ENCODE data around the gene IKZF1. TPM values are rescaled to one million over a fixed set of nuclear protein-coding genes. Genes with fewer than 3 reads are reported as not detected.

IKZF1 gene
- total RNA-seq, 6 donors from 2014 or later = 33.8 to 65.1 (median 49.8) TPM

DNA sequence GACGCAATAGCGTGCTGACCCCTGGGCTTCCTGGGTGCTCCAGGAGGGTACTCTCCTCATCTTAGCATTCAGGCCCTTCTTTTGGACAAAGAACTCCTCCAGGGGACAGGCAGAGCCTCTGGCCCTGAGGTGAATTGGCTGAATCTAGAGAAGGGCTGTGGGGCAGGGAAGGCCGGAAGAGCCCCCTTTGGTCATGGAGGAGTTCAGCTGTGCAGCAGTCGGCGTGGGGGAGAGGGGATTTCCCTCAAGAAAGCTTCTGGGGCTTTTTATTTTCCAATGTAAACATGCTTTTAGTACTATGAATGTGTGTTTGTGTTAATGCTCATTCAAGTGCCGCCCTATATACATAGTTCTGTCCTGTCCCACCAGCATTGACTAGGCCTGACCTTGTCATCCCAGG, 106.8 kb downstream of the IKZF1 start:
- Histone ChIP-seq H3K27ac (no peak overlapping the region), H3K27me3 (no peaks in the 10 kb centered on the region), H3K36me3 (no peaks in the 10 kb centered on the region), H3K4me3 (no peak overlapping the region), H3K9me3 (no peaks in the 10 kb centered on the region), H3K4me1 (peaks cover 0 to 5% (median 2%) of the 10 kb centered on the region in 4 donors)
- ATAC-seq (ENCODE audit: low FRiP score in 2 of 2) = no peak
- TF ChIP-seq POLR2AphosphoS5 (IDR thresholded peaks at IDR 0.05) = no peak
- no peak for TF ChIP-seq POLR2A (IDR thresholded peaks at IDR 0.05)
- no peak for TF ChIP-seq EP300 (IDR thresholded peaks at IDR 0.05)
- TF ChIP-seq, protein P1, sequence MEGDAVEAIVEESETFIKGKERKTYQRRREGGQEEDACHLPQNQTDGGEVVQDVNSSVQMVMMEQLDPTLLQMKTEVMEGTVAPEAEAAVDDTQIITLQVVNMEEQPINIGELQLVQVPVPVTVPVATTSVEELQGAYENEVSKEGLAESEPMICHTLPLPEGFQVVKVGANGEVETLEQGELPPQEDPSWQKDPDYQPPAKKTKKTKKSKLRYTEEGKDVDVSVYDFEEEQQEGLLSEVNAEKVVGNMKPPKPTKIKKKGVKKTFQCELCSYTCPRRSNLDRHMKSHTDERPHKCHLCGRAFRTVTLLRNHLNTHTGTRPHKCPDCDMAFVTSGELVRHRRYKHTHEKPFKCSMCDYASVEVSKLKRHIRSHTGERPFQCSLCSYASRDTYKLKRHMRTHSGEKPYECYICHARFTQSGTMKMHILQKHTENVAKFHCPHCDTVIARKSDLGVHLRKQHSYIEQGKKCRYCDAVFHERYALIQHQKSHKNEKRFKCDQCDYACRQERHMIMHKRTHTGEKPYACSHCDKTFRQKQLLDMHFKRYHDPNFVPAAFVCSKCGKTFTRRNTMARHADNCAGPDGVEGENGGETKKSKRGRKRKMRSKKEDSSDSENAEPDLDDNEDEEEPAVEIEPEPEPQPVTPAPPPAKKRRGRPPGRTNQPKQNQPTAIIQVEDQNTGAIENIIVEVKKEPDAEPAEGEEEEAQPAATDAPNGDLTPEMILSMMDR (IDR thresholded peaks at IDR 0.05) = no peak
- DNase-seq = no peak
- 84 to 88% methylated on average over 5 to 6 of the region's 6 CpGs for WGBS, 2 donors

DNA sequence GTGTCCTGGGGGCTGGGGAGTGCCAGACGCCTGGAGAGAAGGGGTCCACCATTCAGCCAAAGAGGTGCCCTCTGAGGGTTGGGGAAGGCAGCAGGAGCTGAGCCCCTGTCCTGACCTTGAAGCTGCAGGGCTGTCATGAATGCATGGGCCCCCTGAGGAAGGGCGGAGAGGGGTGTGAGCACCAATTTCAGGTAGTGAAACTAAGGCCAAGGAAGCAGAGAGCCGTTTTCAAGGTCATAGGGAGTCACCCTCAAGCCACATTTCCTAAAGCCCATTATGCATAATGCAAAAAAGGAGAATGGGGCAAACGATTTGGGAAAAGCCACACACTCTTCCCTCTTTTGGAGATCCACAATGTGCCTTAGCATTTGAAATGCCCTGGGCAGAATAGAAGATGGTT, 108.5 kb downstream of the IKZF1 start:
- ATAC-seq (ENCODE audit: low FRiP score in 2 of 2) (no peak), DNase-seq (no peak)
- WGBS, 2 donors = 65 to 67% methylated on average over 4 of the region's 4 CpGs
- H3K36me3 ChIP-seq = no peaks in the 10 kb centered on the region
- H3K9me3 ChIP-seq = no peaks in the 10 kb centered on the region
- TF ChIP-seq POLR2A (IDR thresholded peaks at IDR 0.05) = no peak
- TF ChIP-seq POLR2AphosphoS5 (IDR thresholded peaks at IDR 0.05) = no peak
- TF ChIP-seq EP300 (IDR thresholded peaks at IDR 0.05) = no peak
- TF ChIP-seq, protein P1 (IDR thresholded peaks at IDR 0.05) = no peak
- H3K27ac ChIP-seq = no peak overlapping the region
- H3K4me1 ChIP-seq = peaks cover 0 to 5% (median 2%) of the 10 kb centered on the region in 4 donors
- H3K27me3 ChIP-seq = no peaks in the 10 kb centered on the region
- no peak overlapping the region for H3K4me3 ChIP-seq

DNA sequence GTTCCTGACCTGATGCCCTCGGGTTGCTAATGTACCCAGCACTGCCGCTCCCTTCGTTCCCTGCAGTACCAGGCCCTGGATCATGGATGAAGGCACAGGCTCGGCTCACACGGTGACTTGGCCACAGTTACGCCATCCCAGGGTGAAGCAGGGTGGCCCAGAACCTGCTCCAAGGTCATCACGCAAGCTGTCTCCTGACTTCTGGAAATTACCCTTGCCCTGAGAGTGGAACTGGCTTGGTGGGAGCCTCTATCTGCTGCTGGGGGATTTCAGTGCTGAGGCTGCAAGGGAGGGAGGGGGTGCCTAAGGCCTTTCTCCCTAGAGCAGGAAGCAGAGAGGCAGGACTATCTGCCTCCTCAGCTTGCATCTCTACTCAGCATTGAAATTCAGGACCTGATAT, 109.0 kb downstream of the IKZF1 start:
- no peaks in the 10 kb centered on the region for H3K27me3 ChIP-seq
- 84 to 92% methylated on average over 4 to 7 of the region's 7 CpGs for WGBS, 2 donors
- DNase-seq = no peak
- H3K27ac ChIP-seq = no peak overlapping the region
- H3K4me3 ChIP-seq = no peak overlapping the region
- TF ChIP-seq POLR2A (IDR thresholded peaks at IDR 0.05) (no peak), EP300 (IDR thresholded peaks at IDR 0.05) (no peak), POLR2AphosphoS5 (IDR thresholded peaks at IDR 0.05) (no peak)
- TF ChIP-seq, protein P1 (IDR thresholded peaks at IDR 0.05) = no peak
- peaks cover 0 to 5% (median 2%) of the 10 kb centered on the region in 4 donors for H3K4me1 ChIP-seq
- no peaks in the 10 kb centered on the region for H3K9me3 ChIP-seq
- ATAC-seq (ENCODE audit: low FRiP score in 2 of 2) = no peak
- no peaks in the 10 kb centered on the region for H3K36me3 ChIP-seq

DNA sequence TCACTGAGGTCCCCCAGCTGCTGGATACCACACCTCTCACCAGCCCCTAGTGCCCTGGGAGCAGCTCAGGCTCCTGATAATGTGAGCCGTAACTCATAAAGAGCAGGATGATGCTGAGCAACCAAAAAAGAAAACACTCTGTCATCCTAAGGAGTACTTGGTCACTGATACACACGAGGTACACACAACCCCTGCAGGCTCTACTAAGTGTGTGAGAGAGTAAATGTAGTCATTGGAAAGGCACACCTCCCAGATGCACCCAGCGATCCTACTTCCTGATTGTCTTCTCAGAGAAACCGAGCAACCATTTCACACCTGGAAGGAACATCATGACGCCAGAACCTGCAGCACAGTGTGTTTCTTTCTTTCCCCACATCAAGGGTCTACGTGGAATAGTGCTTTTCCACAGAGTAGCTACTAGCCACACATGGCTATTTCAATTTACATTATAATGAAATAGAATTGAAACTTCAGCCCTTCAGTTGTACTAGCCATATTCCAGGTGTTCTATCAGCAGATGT, 111.4 kb downstream of the IKZF1 start:
- no peak overlapping the region for H3K4me3 ChIP-seq
- DNase-seq = no peak
- H3K27me3 ChIP-seq = no peaks in the 10 kb centered on the region
- no peaks in the 10 kb centered on the region for H3K36me3 ChIP-seq
- TF ChIP-seq EP300 (IDR thresholded peaks at IDR 0.05) (no peak), POLR2AphosphoS5 (IDR thresholded peaks at IDR 0.05) (no peak), POLR2A (IDR thresholded peaks at IDR 0.05) (no peak)
- TF ChIP-seq, protein P1 (IDR thresholded peaks at IDR 0.05) = no peak
- ATAC-seq (ENCODE audit: low FRiP score in 2 of 2) = no peak
- H3K4me1 ChIP-seq = peaks cover 0 to 5% (median 2%) of the 10 kb centered on the region in 4 donors
- 73 to 76% methylated on average over 6 of the region's 6 CpGs for WGBS, 2 donors
- H3K27ac ChIP-seq = no peak overlapping the region
- no peaks in the 10 kb centered on the region for H3K9me3 ChIP-seq

DNA sequence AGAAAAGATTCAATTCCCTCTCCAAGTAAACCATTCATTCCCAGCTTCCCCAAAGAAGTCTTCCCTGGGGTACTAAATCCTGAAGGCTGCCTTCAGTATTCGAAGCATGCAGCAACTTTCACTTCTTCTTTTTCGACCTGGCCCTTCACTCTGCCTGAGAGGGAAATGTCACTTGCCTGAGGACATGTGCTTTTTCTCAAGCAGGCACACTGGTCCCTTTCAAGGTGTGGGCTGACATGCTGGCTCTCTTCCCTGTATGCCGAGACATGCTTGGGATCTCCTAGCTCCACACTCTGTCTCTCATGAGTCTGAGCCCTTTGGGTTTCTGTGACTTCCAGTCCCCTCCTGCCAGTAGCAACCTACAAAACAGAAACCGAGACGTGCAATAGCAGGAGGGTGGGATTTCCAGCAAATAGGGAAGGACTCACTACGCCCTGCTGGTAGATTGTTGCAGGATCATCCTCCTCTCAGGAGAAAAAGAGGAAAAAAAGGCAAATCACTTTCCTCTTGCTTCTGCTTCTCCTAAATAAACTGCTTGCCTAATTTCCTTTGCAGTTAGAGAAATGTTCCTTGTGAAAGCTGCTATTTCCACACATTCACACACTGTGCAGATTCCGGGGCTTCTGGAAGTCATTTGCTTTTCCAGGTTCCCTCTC, 112.1 kb downstream of the IKZF1 start:
- H3K36me3 ChIP-seq = no peaks in the 10 kb centered on the region
- WGBS, 2 donors = 50 to 58% methylated on average over 7 of the region's 7 CpGs
- peak overlapping the region in 1 of 4 donors; percentile 4 for H3K4me3 ChIP-seq
- peaks cover 0 to 5% (median 2%) of the 10 kb centered on the region in 4 donors for H3K4me1 ChIP-seq
- DNase-seq (no peak), ATAC-seq (ENCODE audit: low FRiP score in 2 of 2) (peak; percentile 41 to 70)
- H3K9me3 ChIP-seq = no peaks in the 10 kb centered on the region
- TF ChIP-seq POLR2A (IDR thresholded peaks at IDR 0.05) = no peak
- TF ChIP-seq POLR2AphosphoS5 (IDR thresholded peaks at IDR 0.05) = peak in 1 of 2 donors; percentile 12
- H3K27ac ChIP-seq = no peak overlapping the region
- H3K27me3 ChIP-seq = no peaks in the 10 kb centered on the region
